Peyer's patch (tissue), 4 donors: Measurements from ENCODE around the gene FFAR3.

Source experiments
- POLR2A ChIP-seq, 2 donors: fragments of 450-650 bp; IDR thresholded peaks; one replicate each; pipeline ENCODE4 v1.5.1; 2017; ENCODE audit warnings: antibody characterized with exemption in 2 of 2, mild to moderate bottlenecking in 2 of 2, moderate library complexity in 2 of 2
- TF ChIP-seq, protein P1 (sequence below), 6 experiments: fragments of 450-650 bp in 4 of 6; fragments of 200-600 bp in 2 of 6; sonication (generic) in 1 of 6; IDR thresholded peaks; one replicate each; pipeline ENCODE4 v1.5.1; 2017 to 2019; ENCODE audit warnings: antibody characterized with exemption in 6 of 6, mild to moderate bottlenecking in 3 of 6, moderate library complexity in 1 of 6

DNA sequence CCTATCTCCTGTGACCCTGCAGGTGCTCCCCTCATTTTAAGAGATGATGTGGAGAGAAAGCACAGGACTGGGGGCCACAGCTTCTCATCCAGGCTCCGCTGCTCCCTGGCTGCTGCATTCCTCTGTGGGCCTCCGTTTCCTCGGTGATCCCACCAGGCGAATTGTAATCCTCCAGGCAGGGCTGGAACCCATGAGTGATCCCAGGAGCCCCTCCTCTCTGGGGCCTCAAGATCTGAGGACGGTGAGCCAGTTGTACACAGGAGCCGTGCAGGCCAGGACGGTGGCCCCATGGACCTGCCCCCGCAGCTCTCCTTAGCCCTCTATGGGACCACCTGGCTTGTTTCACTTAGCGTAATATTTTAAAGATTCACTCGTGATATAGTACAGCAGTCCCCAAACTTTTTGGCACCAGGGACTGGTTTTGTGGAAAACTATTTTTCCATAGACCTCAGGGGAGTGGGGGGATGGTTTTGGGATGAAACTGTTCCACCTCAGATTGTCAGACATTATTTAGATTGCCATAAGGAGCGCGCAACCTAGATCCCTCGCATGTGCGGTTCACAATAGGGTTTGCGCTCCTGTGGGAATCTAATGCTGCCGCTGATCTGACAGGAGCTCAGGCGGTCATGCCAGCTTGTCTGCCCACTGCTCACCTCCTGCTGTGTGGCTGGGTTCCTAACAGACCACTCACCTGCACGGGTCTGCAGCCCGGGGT, 5.6 kb downstream of the FFAR3 start:
- no peak for TF ChIP-seq POLR2A (IDR thresholded peaks at IDR 0.05)
- TF ChIP-seq, protein P1, sequence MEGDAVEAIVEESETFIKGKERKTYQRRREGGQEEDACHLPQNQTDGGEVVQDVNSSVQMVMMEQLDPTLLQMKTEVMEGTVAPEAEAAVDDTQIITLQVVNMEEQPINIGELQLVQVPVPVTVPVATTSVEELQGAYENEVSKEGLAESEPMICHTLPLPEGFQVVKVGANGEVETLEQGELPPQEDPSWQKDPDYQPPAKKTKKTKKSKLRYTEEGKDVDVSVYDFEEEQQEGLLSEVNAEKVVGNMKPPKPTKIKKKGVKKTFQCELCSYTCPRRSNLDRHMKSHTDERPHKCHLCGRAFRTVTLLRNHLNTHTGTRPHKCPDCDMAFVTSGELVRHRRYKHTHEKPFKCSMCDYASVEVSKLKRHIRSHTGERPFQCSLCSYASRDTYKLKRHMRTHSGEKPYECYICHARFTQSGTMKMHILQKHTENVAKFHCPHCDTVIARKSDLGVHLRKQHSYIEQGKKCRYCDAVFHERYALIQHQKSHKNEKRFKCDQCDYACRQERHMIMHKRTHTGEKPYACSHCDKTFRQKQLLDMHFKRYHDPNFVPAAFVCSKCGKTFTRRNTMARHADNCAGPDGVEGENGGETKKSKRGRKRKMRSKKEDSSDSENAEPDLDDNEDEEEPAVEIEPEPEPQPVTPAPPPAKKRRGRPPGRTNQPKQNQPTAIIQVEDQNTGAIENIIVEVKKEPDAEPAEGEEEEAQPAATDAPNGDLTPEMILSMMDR (IDR thresholded peaks at IDR 0.05) = no peak
